Fibroblast of skin of left biceps (primary cell): ENCODE measurements around the gene EXOC3.

ENCODE experiments used
- DNase-seq, 2 experiments: peaks; one replicate each; pipeline ENCODE4 v3.0.0-alpha.2; 2013; ENCODE audit warnings: low read depth in 2 of 2

EXOC3 gene

DNA sequence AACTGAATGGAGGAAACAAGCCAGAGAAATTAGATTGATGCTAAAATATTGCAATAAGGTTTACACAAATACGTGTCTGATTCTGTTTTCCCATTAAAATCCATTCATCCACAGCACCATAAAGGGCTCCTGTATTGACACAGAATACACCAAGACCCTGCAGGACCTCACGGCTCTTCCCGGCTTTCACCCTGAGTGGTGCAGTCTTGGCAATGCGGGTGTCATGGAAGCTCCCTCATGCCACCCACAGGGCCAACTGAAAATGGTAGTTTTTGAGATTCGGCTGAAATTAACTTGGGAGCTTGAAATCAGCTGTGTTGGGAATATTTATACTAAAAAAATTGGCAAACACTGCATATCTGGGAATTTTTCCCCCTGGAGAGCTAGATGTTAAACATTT, 17.3 kb upstream of the EXOC3 start:
- DNase-seq: no peak

DNA sequence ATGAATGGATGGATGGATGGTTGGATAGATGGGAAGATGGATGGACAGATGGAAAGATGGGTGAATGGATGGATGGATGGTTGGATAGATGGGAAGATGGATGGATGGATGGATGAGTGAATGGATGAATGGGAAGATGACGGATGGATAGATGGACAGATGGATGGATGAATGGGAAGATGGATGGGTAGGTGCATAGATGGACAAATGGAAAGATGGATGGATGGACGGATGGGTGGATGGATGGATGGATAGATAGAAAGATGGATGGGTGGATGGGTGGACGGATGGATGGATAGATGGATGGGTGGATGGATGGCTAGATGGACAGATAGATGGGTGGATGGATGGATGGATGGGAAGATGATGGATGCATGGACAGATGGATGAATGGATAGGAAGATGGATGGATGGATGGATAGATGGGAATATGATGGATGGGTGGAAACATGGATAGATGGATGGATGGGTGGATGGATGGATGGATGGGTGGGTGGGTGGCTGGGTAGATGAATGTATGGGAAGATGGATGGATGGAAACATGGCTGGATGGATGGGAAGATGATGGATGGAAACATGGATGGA, 16.5 kb upstream of the EXOC3 start:
- no peak for DNase-seq

DNA sequence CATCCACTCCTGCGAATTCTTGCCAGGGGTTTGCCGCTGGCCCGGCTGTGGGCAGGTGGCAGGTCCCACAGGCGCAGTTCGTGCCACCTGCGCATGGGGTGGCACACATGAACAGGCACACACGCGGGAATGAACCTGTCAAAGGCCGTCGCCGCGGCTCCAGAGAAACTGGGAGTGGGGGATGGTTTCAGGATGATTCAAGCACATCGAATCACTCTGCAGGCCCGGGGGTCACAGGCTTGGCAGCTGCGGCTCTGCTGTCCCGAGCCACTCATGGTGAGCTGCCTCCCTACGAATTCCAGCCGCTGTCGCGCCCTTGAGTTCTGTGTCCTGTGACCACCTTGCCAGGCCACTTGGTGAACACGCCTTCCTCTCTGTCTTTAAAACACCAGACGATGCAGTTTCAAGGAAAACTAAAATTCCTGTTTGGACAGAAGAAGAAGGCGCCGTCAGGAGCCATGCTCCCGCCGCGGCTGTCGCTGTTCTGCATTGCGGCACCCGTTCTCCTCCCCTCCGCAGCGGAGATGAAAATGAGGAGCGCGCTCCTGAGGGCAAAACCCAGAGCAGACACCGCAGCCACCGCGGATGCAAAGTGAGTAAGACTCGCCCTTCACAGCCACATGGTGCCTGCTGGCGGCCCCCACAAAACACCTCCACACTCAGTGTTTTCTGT, 15.4 kb upstream of the EXOC3 start:
- no peak for DNase-seq

DNA sequence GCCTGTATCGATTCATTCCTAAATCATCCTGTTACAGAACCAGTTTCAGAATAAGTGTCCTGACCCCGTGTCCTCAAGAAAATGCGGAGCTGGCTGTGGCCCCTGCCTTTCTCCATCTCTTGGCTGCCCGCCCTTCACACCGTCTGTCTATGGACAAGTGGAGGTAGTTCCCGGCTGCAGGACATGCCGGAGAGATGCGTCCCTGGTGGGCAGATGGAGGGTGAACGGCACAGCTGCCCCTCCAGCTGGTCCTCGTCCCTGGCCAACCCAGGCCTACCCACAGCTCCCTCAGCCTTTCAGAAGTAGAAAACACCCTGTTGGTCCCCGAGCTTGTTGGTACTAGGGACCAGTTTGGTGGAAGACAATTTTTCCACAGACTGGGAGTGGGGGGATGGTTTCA, 14.8 kb upstream of the EXOC3 start:
- no peak for DNase-seq

DNA sequence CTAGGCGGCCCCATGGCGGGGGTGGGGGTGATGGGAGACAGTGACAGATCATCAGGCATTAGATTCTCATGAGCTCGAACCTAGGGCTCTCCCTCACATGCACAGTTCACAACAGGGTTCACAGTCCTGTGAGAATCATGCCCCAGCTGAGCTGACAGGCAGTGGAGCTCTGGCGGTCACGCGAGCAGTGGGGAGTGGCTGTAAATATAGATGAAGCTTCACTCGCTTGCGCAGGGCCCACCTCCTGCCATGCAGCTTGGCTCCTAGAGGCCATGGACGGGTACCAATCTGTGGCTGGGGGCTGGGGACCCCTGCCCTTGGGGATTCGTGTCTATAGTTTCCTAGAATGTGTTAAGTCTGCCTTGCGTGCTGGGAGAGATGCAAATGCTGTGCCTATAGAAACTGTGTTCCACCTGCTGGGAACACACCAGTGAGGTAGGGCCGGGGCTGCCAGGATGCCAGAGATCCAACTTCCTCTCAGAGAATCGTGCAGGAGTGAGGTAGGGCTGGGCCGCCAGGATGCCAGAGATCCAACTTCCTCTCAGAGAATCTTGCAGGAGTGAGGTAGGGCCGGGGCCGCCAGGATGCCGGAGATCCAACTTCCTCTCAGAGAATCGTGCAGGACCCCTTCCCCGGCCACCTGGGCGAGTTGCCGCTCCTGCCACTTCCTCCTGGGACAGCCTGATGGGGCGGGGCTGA, 14.1 kb upstream of the EXOC3 start:
- no peak for DNase-seq

DNA sequence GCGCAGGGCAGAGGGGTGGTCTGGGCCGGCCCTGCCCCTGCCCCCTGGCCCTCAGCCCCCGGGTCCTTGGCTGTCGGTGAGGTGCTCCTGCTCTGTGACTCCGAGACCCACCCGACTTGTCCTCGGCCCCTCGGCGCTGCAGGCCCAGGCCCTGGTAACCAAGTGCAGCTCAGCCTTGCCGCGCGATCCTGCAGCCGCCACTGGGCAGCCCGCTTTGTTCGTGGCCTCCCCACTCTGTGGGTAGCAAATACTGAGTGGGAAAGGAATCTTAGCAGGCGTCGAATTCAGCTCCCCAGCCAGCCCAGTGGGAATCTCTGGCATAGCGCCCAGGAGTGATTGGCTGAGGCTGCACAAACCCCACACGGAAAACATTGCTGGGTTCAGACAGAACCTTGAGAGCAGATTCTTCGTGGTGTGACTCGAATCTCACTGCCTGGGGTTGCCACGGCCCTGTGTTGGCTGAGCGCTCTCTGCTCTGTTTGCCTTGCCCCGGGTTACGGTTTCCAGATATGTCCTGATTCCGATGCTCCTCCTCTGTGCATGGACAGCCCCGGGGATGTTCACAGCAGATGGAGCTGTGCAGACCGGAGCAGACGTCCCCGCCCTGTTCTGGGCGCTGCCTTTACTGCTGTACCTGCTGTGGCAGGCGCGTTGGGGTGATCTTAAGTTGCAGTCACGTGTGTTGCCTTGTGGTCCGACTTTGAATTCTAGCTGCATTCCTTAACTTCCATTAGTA, 13.4 kb upstream of the EXOC3 start:
- DNase-seq: peak; percentile 36 to 37

DNA sequence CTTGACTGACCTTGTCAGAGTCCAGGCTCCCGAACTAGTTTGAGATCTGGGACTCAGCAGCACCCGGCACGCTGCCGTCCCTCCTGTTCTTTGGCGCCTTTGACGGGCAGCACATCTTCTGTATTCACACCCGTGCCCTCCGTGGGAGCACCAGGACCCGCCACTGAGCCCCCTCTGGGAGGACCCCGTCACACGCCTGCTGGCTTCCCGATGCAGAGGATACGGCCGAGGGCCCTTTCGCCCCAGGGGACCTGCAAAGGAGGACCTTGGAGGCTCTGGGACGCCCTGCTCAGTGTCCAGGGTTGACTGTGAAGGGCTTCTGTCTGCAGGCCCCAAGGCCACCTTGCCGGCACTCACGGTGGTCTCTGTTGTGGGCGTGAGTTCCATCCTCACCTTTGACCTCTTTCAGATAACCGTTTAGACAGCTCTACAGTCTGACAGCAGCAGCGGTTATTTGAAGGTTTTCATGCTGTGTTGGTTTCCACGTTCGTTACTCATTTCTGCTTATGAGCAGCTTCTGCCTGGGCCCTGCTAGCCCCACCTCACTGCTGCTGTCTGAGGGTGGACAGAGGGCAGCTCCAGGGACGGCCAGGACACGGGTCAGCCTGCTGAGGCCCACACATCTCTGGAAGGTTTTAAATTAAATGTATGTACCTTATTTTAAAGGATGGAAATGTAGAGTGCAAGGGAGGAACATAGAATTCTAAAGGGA, 12.6 kb upstream of the EXOC3 start:
- no peak for DNase-seq

DNA sequence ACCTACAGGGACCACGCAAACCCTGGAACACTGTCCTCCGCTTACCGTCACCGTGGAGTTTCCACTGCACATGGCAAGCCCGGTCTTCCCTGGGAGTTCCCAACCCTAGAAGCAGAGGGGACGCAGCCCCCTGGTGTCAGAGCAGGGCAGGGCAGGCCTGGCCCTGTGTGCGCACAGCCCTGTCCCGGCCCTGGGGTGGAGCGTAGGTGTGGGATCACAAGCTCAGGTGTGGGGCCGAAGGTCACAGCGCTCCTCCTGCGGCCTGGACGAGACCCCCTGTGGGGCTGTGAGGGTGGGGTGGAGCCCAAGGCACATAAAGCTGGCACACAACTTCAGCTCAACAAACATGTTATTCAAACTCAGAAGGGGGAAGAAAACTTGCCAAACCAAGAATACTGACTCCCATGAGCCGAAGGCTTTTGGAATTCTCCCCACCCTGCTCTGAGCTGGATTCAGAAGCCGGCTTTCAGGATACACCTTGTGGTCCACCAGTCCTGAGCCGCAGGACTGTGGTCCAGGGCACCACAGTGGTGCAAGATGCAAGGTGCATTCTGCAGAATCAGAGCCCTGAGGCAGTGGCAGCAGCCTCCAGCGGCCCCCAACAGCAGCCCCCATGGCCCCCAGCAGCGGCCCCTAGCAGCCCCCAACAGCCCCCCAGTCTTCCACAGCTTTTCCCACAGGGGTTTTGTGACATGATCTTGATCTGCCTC, 11.8 kb upstream of the EXOC3 start:
- no peak for DNase-seq

DNA sequence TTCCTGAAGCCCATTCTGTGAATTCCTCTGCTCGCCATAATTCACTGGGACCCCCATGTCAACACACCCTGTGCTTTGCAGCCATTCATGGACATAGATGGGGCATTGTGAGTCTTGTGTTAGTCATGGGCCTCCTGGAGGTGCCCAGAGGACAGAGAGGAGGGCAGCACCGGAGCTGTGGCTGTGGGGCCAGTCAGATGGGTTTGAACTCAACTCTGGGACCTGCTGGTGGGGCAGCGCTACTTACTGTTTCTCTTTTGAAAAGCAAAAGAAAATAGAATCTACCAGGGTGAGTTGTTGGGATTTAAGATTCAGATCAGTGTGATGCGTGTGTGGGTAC, 11.3 kb upstream of the EXOC3 start:
- DNase-seq: no peak

DNA sequence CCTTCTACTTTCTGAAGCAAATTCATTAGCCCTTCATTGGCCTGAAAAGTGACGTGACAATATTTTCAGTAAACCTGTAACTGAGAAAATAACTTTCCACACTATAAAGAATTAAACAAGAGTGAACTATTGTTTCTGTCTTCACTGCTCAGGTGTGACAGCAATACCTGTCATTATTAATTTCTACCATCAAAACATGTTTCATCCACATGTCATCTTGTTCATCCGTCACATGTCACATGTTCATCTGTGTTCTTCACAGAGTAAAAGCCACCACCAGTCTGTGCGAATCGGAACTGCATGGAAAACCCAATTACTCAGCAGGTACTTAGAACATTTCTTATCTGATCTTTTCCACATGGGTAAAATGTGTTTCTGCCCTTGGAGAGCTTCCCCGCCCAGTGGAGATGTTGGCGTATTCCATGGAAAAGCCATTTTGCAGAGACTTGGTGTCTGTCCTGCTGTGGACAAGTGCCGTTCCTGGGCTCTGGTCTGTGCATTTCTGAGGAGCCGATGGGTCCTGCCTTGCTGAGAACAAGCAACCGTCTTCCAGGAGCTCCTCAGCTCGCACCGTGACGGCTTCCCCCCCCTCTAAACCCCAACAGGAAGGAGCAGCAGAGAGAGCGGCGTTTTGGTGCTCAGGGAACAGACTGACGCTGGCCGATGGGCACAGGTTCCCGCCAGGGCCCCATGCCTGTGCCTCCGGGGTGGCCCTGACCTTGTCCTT, 10.6 kb upstream of the EXOC3 start:
- DNase-seq: no peak

DNA sequence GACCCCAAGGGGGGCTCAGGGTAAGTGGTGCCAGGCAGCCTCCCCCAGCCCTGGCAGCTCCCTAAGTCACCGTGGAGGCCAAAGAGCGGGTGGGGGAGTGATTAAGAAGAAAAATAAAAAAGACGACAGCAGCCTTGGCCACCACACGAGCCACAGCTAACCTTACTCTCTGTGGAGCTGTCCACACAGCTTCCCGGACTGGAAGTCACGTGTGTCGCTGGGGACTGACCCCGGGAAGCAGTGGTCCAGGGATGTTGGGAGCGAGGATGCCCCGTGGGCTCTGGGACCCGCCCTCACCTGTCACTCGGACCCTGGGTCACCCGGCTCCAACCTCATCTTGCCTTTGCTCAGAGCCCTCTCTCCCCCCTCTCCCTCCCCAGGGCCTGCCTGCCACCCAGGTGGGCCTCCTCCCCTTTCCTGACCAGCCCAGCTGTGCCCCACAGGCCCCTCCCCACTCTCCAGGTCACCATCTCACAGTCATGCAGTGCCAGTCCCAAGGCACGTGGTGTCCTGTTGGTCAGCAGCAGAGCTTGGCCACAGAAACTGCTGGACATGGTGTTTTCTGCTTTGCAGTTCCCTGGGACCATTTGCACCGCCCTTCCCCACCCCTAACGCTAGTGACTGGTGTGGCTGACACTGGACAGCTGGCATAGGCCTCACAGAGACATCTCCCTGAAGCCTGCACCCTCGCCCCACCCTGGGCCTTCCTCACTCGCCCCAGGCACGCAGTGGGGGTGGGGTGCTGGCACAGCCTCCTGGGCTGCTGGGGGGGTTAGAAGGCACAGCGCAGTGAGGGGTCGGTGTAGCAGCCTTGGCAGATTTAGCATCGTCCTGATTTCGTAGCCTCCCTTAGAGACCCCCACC, 9.8 kb upstream of the EXOC3 start:
- DNase-seq: no peak

DNA sequence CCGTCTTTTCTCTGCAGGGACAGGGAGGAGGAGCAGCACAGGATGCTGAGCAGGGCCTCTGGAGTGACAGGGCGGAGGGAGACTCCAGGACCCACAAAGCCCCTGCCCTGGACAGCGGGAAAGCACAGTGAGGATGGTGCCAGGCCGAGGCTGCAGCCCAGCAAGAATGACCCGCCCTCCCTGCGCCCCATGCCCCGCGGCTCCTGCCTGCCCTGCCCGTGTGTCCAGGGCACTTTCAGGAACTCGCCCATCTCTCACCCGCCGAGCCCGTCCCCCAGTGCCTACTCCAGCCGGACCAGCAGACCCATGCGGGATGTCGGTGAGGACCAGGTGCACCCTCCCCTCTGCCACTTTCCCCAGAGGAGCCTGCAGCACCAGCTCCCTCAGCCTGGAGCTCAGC, 9.1 kb upstream of the EXOC3 start:
- DNase-seq: no peak

DNA sequence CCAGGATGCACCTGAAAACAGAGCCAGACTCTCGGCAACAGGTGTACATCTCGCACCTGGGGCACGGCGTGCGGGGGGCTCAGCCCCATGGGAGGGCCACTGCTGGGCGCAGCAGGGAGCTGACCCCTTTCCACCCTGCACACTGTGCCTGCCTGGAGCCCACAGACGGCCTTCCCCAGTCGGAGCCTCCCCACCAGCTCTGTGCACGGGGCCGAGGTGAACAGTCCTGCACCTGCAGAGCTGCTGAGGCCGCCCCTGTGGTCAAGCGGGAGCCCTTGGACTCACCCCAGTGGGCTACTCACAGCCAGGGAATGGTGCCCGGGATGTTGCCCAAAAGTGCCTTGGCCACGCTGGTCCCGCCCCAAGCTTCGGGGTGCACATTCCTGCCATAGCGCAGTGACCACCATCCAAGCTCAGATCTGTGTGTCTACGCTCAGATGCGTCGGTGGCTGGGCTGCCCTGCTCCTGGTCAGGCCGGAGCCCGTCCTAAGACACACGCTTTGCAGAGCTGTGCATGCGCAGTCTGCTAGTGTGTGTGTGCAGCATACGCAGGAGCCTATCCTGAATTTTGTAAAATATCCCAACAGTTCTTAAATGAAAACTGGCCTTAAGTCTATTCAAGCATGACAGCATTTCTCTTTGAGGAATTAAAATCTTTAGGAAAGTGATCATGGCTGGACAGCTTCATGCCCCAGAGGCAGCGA, 8.4 kb upstream of the EXOC3 start:
- DNase-seq: no peak

DNA sequence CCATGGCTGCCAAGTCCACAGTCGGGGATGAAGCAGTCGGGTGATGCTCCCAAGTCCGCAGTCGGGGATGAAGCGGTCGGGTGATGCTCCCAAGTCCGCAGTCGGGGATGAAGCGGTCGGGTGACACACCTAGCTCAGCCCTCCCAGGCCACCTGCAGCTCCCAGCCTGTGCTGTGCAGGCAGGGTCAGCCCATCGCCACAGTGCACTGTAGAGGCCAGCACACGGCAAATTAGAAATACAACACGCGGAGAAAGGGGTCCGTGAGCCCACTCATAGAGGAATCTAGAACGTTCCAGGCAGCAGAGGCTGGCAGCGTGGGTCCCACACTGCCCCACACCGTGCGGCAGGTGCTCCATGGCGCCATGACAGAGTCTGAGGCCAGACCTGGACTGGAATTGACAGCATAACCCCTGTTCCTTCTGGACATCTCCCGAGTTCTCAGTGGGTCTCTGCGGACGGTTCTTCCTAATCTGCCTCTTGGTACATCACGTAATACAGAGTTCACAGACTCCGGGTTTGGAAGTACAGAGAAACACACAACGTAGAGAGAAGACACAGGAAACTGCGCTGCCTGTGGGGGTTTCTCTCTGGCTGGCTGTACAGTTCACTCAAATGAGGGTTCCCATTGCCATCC, 7.7 kb upstream of the EXOC3 start:
- DNase-seq: no peak

DNA sequence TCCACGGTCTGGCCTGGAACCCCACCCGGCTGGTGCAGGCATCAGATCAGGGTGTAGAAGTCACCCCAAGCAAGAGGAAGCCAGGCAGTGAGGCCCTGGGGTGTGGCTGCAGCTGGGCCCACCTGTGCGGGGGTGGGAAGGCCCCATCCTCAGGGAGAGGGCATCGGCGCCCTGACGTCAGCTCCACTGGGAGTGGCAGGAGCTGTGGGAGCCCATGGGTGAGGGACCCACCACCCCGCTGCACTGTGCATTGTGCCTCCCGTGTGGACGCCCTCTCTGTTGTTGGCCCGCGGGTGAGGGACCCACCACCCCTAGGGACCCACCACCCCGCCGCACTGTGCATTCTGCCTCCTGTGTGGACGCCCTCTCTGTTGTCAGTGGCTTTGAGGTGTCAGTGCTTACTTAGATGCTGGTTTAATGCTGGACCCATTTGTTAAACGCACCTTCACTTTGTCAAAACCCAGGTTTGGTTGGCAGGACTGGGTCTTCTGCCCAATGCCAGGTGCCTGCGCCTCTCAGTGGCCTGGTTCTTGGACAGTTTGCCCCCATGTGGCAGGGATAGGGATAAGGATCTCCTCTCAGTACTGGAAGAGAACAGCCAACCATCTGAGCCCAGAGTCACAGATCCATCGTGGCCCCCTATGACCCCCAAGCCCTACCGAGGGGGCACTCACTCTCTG, 6.9 kb upstream of the EXOC3 start:
- no peak for DNase-seq

DNA sequence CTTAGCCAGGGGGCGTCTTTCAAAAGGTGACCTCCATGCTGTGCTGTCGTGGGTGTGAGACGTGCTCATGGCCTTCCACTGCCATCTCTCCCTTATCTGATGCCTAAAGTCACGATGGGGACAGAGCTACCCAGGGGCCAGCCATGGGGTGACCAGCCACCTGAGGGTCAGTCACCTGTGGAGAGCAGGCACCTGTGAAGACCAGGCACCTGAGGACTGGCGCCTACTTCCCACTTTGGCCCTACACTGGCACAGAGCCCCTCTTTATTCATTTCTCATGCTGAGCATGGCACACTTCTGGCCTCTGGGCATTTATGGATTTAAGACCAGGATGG, 6.4 kb upstream of the EXOC3 start:
- DNase-seq: no peak

DNA sequence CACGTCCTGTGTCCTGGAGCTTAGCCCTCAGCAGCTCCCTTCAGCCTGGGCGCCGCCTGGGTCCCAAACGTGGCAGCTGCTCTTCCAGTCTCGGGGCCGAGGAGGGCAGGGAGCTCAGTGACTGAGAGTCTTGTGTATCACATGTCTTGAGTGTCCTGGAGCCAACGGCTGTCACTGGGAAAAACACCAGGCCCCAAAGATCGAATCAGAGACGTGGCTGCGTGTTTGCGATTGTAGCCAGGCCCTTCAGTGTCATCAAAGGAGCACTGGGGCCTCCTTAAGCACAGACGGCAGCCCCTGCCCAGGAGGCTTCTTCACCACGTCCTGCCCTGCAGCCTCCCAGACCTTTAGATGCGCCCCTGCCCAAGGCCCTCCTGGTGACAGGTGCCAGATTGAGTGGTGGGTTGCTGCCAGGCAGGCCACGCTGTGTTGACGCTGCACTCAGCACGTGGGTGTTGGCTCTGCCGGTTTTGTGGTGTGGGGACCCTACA, 5.7 kb upstream of the EXOC3 start:
- DNase-seq: no peak

DNA sequence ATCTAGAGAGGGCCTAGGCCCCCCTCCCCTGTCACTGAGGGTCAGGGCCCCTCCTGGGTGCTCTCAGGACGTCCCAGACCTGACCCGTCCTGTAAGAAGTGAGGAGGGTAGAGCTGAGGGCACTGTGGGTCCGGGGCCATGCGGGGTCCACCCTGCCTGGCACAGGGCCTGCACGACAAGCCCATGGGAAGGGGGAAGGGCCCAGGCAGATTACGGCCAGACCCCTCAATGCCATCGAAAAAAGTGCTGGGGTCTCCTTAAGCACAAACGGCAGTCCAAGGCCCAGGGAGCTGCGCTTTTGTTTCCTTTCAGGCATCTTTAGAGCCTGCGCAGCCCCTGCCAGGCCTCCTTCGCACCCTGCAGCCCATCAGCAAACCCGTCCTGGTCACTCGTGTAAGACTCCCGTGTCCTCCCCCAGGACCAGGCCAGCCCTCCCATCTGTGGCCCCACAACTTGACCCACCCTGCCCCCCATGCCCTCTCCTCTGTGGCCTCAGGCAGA, 4.4 kb upstream of the EXOC3 start:
- no peak for DNase-seq
